CD4-positive, alpha-beta memory T cell (primary cell): Measurements from ENCODE around the gene WDR54. TPM values are rescaled to one million over a fixed set of nuclear protein-coding genes. Genes with fewer than 3 reads are reported as not detected.

Experiments used
- CTCF ChIA-PET: fragments of 350-600 bp; sonication (Branson Sonifier 250); formaldehyde crosslinking; loops from one replicate; lab custom pipeline; 2021; ENCODE audit warnings: inconsistent platforms; ENCODE audit not compliant: partially characterized antibody; lab: Charles Lee
- POLR2A ChIA-PET: fragments of 350-600 bp; sonication (Branson Sonifier 250); formaldehyde crosslinking; loops from one replicate; lab custom pipeline; 2021; ENCODE audit not compliant: partially characterized antibody; lab: Charles Lee
- DNase-seq, 5 donors: peaks; one replicate each; pipeline versions ENCODE4 v3.0.0 to v3.0.0-alpha.2; 2020 to 2022; ENCODE audit warnings: mixed read lengths in 1 of 5
- H3K27ac ChIP-seq: one replicate; pipeline ENCODE4 v1.7.0; 2013; ENCODE audit warnings: low read depth, low read length
- H3K27me3 ChIP-seq: 2 replicates; pipeline ENCODE4 v1.7.0; 2013; ENCODE audit warnings: mild to moderate bottlenecking, low read length, moderate library complexity; ENCODE audit not compliant: insufficient read depth
- H3K36me3 ChIP-seq: 2 replicates; pipeline ENCODE4 v1.7.0; 2013; ENCODE audit warnings: mild to moderate bottlenecking, low read length, moderate library complexity; ENCODE audit not compliant: insufficient read depth
- H3K4me1 ChIP-seq: 2 replicates; pipeline ENCODE4 v1.7.0; 2013; ENCODE audit warnings: mild to moderate bottlenecking, low read length, moderate library complexity; ENCODE audit not compliant: insufficient read depth
- H3K4me3 ChIP-seq, 2 donors: one replicate each; pipeline ENCODE4 v1.7.0; 2013; ENCODE audit warnings: low read length in 2 of 2, mild to moderate bottlenecking in 1 of 2
- H3K9me3 ChIP-seq, 2 donors: one replicate each; pipeline ENCODE4 v1.7.0; 2013; ENCODE audit warnings: low read length in 2 of 2, control low read depth in 1 of 2; ENCODE audit not compliant: control insufficient read depth in 1 of 2
- H3K27ac Mint-ChIP-seq, 7 donors: one replicate each; pipeline ENCODE4 v1.8.0; 2020 to 2021; ENCODE audit warnings: mixed read lengths in 7 of 7, mild to moderate bottlenecking in 6 of 7, inconsistent platforms in 3 of 7, moderate library complexity in 3 of 7
- H3K27me3 Mint-ChIP-seq, 2 donors: one replicate each; pipeline ENCODE4 v1.8.0; 2020 to 2021; ENCODE audit warnings: mixed read lengths in 2 of 2
- H3K36me3 Mint-ChIP-seq, 2 donors: one replicate each; pipeline ENCODE4 v1.8.0; 2020 to 2021; ENCODE audit warnings: mixed read lengths in 2 of 2, inconsistent platforms in 1 of 2, mild to moderate bottlenecking in 1 of 2
- H3K4me1 Mint-ChIP-seq, 4 donors: one replicate each; pipeline ENCODE4 v1.8.0; 2020 to 2021; ENCODE audit warnings: mixed read lengths in 4 of 4, mild to moderate bottlenecking in 1 of 4
- H3K4me3 Mint-ChIP-seq, 8 donors: one replicate each; pipeline ENCODE4 v1.8.0; 2020 to 2021; ENCODE audit warnings: mixed read lengths in 8 of 8, mild to moderate bottlenecking in 7 of 8, moderate library complexity in 6 of 8, inconsistent platforms in 3 of 8
- H3K9me3 Mint-ChIP-seq, 8 donors: one replicate each; pipeline ENCODE4 v1.8.0; 2020 to 2021; ENCODE audit warnings: mixed read lengths in 8 of 8, mild to moderate bottlenecking in 5 of 8, inconsistent platforms in 3 of 8, moderate library complexity in 1 of 8
- intact Hi-C: fragments of 100-400 bp; cut with micrococcal nuclease; formaldehyde crosslinking; loops from one replicate; pipeline ENCODE4 v1.15.1; 2023
- polyA plus RNA-seq, 2 donors: library from polyadenylated mRNA; unstranded; fragments of 300-500 nt; fragmentation: Illumina TruSeq; gene quantifications; one replicate each; pipeline ENCODE4 v1.2.3, GENCODE V29; 2021
- total RNA-seq, 2 experiments: library from RNA; stranded (reverse); gene quantifications; one replicate each; pipeline ENCODE4 v1.2.3, GENCODE V29; 2021

Gene WDR54
- 10 to 100 TPM; 36.3 to 41.0 TPM for total RNA-seq
- polyA plus RNA-seq, result 100 to 1,000 TPM in 1 of 2 donors, 10 to 100 TPM in 1; 56.1 to 107 TPM

DNA sequence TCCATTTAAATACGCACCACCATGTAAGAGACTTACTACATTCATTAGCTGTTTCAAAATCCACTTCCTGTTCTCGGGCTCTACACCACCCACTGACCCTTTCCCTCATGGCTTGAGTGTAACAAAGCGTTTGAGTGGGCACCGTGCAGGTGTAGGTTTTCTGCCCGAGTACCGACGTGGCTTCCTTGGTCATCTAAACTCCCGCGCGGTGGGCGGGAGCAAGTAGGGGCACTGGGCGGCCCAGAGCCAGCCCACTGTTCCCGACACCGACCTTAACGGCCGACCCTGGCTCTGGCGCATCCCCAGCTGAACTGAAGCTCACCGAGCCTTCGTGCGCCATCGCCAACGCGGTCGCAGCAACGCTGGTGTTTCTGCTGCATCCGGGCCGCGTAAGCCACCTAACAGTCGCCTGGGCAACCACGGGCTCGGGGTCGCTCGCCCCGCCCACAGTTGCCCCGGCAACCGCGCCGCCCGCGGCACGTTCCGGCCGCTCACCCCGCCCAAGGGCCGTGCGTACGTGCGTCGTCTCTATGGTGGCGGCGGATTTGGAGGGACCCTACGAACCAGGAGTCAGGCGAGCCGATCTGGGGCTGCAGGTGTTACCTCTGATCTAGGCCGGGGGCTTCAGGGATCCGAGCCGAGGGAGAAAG, at the start of gene WDR54, which contains the start of gene C2orf81:
TSS of gene WDR54 (plus strand) at position 510 of the 650 bp plus-strand sequence. CDS start 424 bp downstream, outside the sequence.
TSS of gene C2orf81 (minus strand) at position 399 of the 650 bp plus-strand sequence. CDS start at position 340, 59 bp downstream.
- Mint-ChIP-seq H3K4me1 (peaks cover 12 to 30% (median 21%) of the 10 kb centered on the region in 4 donors), H3K4me3 (peak within 1 kb of the TSS; percentile 96 to 100 (median 98)), H3K36me3 (peaks cover 9 to 13% of the 10 kb centered on the region in 2 donors), H3K27me3 (no peaks in the 10 kb centered on the region), H3K9me3 (no peaks in the 10 kb centered on the region), H3K27ac (peak within 1 kb of the TSS; percentile 88 to 100 (median 99))
- DNase-seq, result peak; percentile 91 to 96 (median 95)
- peaks cover 11% of the 10 kb centered on the region for H3K4me1 ChIP-seq
- intact Hi-C loops, result loop anchor here (1.0 kb wide), 6 partner anchors 29 to 684 kb away; partner anchors contain the start of genes AUP1, DGUOK, HTRA2 and TPRKB
- H3K27me3 ChIP-seq, result no peaks in the 10 kb centered on the region
- POLR2A ChIA-PET, result interaction anchor here (0.8 to 4.7 kb wide), 14 partner anchors 11 to 494 kb away, joined by 3 to 72 read pairs (median 8); partner anchors contain the start of genes AUP1, CCDC142, DQX1 and HTRA2
- H3K36me3 ChIP-seq, result no peaks in the 10 kb centered on the region
- H3K4me3 ChIP-seq, result peak within 1 kb of the TSS; percentile 76 to 88
- H3K27ac ChIP-seq, result peak within 1 kb of the TSS; percentile 93
- CTCF ChIA-PET, result interaction anchor here (0.7 to 2.2 kb wide), 5 partner anchors 32 to 111 kb away, joined by 3 to 6 read pairs (median 5); partner anchors contain the start of genes INO80B and PCGF1
- H3K9me3 ChIP-seq, result no peaks in the 10 kb centered on the region

- ChIA-PET CTCF (no interaction called here), POLR2A (no interaction called here)
- H3K27me3 ChIP-seq, result no peaks in the 10 kb centered on the region
- peaks cover 50% of the 10 kb centered on the region for H3K36me3 ChIP-seq
- H3K27me3 Mint-ChIP-seq, result no peaks in the 10 kb centered on the region
- no peak overlapping the region for H3K4me3 ChIP-seq
- no peak overlapping the region for H3K27ac ChIP-seq
- H3K9me3 Mint-ChIP-seq, result peaks cover 0 to 2% (median 0%) of the 10 kb centered on the region in 8 donors
- H3K4me3 Mint-ChIP-seq, result no peak overlapping the region
- H3K36me3 Mint-ChIP-seq, result peaks cover 67 to 77% of the 10 kb centered on the region in 2 donors
- H3K4me1 ChIP-seq, result no peaks in the 10 kb centered on the region
- H3K4me1 Mint-ChIP-seq, result peaks cover 0 to 6% (median 4%) of the 10 kb centered on the region in 4 donors
- peak overlapping the region in 1 of 7 donors; percentile 52 for H3K27ac Mint-ChIP-seq
- intact Hi-C loops, result no loop called here
- no peaks in the 10 kb centered on the region for H3K9me3 ChIP-seq
- DNase-seq, result no peak
Measured at GRCh38 chr2:74372674-74373073, 48.9 kb upstream of the WDR54 start.

DNA sequence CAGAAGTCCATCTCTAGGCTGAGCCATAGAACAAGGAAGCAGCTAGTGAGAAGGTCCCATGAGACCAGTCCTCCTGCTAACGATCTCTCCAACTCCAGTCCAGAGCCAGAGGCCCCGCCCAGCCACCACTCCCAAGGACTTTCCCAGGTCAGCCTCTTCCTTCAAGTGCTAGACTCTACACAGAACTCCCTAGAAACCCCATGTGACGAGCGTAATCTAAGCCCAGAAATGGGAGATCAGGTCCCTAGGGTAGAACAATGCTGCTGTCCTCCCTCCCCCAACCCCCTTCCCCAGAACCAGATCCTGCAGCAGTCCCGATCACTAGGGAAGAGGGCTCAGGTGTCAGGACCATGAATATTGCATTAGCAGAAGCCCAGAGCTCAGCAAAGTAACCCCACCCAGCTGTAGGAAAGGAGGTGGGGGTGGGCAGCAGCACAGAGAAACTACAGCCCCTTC, 48.3 kb upstream of the WDR54 start:
- Histone ChIP-seq H3K36me3 (peaks cover 49% of the 10 kb centered on the region), H3K4me1 (no peaks in the 10 kb centered on the region), H3K27me3 (no peaks in the 10 kb centered on the region), H3K4me3 (no peak overlapping the region), H3K27ac (no peak overlapping the region), H3K9me3 (no peaks in the 10 kb centered on the region)
- peaks cover 0 to 7% (median 4%) of the 10 kb centered on the region in 4 donors for H3K4me1 Mint-ChIP-seq
- no peak overlapping the region for H3K27ac Mint-ChIP-seq
- no peak for DNase-seq
- ChIA-PET POLR2A (no interaction called here), CTCF (no interaction called here)
- peaks cover 0 to 2% (median 0%) of the 10 kb centered on the region in 8 donors for H3K9me3 Mint-ChIP-seq
- no peaks in the 10 kb centered on the region for H3K27me3 Mint-ChIP-seq
- intact Hi-C loops, result no loop called here
- H3K36me3 Mint-ChIP-seq, result peaks cover 66 to 76% of the 10 kb centered on the region in 2 donors
- no peak overlapping the region for H3K4me3 Mint-ChIP-seq

DNA sequence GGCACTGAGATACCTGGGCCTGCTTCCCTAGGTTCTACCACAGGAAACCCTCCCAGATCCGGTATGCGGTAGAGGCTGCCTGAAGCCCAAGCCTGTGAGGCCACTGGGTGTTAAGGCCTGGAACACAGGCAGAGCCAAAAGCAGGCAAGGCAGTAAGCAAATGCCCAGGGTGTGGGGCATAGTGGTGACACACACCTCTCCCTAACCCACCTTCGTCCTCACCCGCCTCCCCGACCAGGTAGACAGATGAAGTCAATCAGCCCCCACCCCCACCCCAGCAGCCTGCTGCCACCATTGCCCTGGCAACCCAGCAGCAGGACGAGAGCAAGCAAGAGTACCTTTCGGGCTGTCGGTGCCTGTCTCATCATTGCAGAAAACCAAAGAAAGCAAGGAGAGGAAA, 47.5 kb upstream of the WDR54 start:
- Mint-ChIP-seq H3K27me3 (no peaks in the 10 kb centered on the region), H3K4me3 (peak overlapping the region in 1 of 8 donors; percentile 42), H3K9me3 (peaks cover 0 to 2% (median 0%) of the 10 kb centered on the region in 8 donors), H3K36me3 (peaks cover 62 to 74% of the 10 kb centered on the region in 2 donors), H3K4me1 (peaks cover 3 to 11% (median 8%) of the 10 kb centered on the region in 4 donors), H3K27ac (peak overlapping the region in 1 of 7 donors; percentile 13)
- intact Hi-C loops, result no loop called here
- Histone ChIP-seq H3K9me3 (no peaks in the 10 kb centered on the region), H3K36me3 (peaks cover 42% of the 10 kb centered on the region), H3K4me3 (no peak overlapping the region), H3K27ac (no peak overlapping the region), H3K4me1 (no peaks in the 10 kb centered on the region), H3K27me3 (no peaks in the 10 kb centered on the region)
- no peak for DNase-seq
- CTCF ChIA-PET, result no interaction called here
- POLR2A ChIA-PET, result no interaction called here

- H3K27me3 ChIP-seq, result no peaks in the 10 kb centered on the region
Measured at GRCh38 chr2:74374509-74375205, 46.9 kb upstream of the WDR54 start.

DNA sequence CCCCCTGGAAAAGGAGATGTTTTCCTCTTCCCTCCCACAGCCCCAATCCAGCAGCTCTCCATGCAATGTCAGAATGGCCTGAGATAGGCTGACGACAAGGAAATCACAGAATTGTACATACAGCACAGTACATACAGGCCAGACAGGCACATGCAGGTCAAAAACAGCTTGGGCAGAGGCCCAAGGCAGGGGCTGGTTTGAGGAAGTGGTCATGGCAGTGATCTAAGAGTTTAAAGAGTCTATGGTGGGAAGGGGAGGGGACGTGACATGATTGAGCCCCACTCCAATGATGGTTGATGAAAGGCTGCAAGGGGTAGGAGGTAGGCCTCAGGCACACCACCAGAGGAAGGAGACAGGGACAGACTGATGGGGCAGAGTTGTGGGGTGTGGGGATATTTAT, 45.7 kb upstream of the WDR54 start:
- peaks cover 45 to 59% of the 10 kb centered on the region in 2 donors for H3K36me3 Mint-ChIP-seq
- no peak for DNase-seq
- ChIA-PET POLR2A (no interaction called here), CTCF (no interaction called here)
- H3K27ac ChIP-seq, result no peak overlapping the region
- H3K27me3 ChIP-seq, result no peaks in the 10 kb centered on the region
- peak overlapping the region in 2 of 7 donors; percentile 13 to 72 for H3K27ac Mint-ChIP-seq
- H3K4me3 Mint-ChIP-seq, result no peak overlapping the region
- H3K4me1 ChIP-seq, result peaks cover 16% of the 10 kb centered on the region
- peaks cover 25% of the 10 kb centered on the region for H3K36me3 ChIP-seq
- peaks cover 0 to 2% (median 0%) of the 10 kb centered on the region in 8 donors for H3K9me3 Mint-ChIP-seq
- intact Hi-C loops, result no loop called here
- peaks cover 16 to 25% (median 21%) of the 10 kb centered on the region in 4 donors for H3K4me1 Mint-ChIP-seq
- no peak overlapping the region for H3K4me3 ChIP-seq
- no peaks in the 10 kb centered on the region for H3K9me3 ChIP-seq
- no peaks in the 10 kb centered on the region for H3K27me3 Mint-ChIP-seq

More at GRCh38 chr2:74374509-74375205, 46.9 kb upstream of the WDR54 start:
- ChIA-PET CTCF (interaction anchor here (1.1 kb wide), 1 partner anchor 40 kb away, joined by 3 read pairs; no protein-coding TSS in a partner anchor), POLR2A (no interaction called here)
- intact Hi-C loops, result no loop called here
- Mint-ChIP-seq H3K27me3 (no peaks in the 10 kb centered on the region), H3K4me1 (peaks cover 7 to 14% (median 12%) of the 10 kb centered on the region in 4 donors), H3K36me3 (peaks cover 57 to 68% of the 10 kb centered on the region in 2 donors), H3K9me3 (peaks cover 0 to 2% (median 0%) of the 10 kb centered on the region in 8 donors), H3K27ac (peak overlapping the region in 2 of 7 donors; percentile 61 to 64), H3K4me3 (no peak overlapping the region)
- H3K4me3 ChIP-seq, result no peak overlapping the region
- H3K27ac ChIP-seq, result no peak overlapping the region
- peaks cover 5% of the 10 kb centered on the region for H3K4me1 ChIP-seq
- DNase-seq, result no peak
- peaks cover 37% of the 10 kb centered on the region for H3K36me3 ChIP-seq
- no peaks in the 10 kb centered on the region for H3K9me3 ChIP-seq
